Measurements from ENCODE around the gene KIF26B. TPM values are rescaled to one million over a fixed set of nuclear protein-coding genes. Genes with fewer than 3 reads are reported as not detected.
"Not testable (repeated sequence)": the region's sequence is repeated elsewhere in the genome, so short reads cannot be mapped to it uniquely, and the experiment has no call there.

The KIF26B gene
- total RNA-seq, 1 donor from 2014 or later = 8.8 TPM

- no peaks in the 10 kb centered on the region for H3K36me3 Mint-ChIP-seq (ENCODE audit: unreplicated experiment)
- no peak for TF ChIP-seq CTCF (IDR thresholded peaks at IDR 0.05)
- DNase-seq (ENCODE audit: extremely low spot score, unreplicated experiment) = no peak
- H3K27me3 Mint-ChIP-seq (ENCODE audit: unreplicated experiment) = no peaks in the 10 kb centered on the region
- no peak overlapping the region for H3K27ac Mint-ChIP-seq (ENCODE audit: unreplicated experiment)
- H3K4me1 Mint-ChIP-seq (ENCODE audit: unreplicated experiment) = peaks cover 6% of the 10 kb centered on the region
- H3K9me3 Mint-ChIP-seq (ENCODE audit: unreplicated experiment) = no peaks in the 10 kb centered on the region
- no peak overlapping the region for H3K4me3 Mint-ChIP-seq (ENCODE audit: unreplicated experiment)
Observed at GRCh38 chr1:245710961-245711903, 556.4 kb downstream of the KIF26B start.

- not testable (repeated sequence) for DNase-seq (ENCODE audit: extremely low spot score, unreplicated experiment); H3K27me3 Mint-ChIP-seq (ENCODE audit: unreplicated experiment); H3K36me3 Mint-ChIP-seq (ENCODE audit: unreplicated experiment); H3K9me3 Mint-ChIP-seq (ENCODE audit: unreplicated experiment); H3K4me3 Mint-ChIP-seq (ENCODE audit: unreplicated experiment); H3K27ac Mint-ChIP-seq (ENCODE audit: unreplicated experiment); H3K4me1 Mint-ChIP-seq (ENCODE audit: unreplicated experiment)
Observed at GRCh38 chr1:245714027-245714426, 559.2 kb downstream of the KIF26B start.

- Mint-ChIP-seq H3K4me3 (ENCODE audit: unreplicated experiment) (no peak overlapping the region), H3K4me1 (ENCODE audit: unreplicated experiment) (peaks cover 6% of the 10 kb centered on the region), H3K27me3 (ENCODE audit: unreplicated experiment) (no peaks in the 10 kb centered on the region), H3K27ac (ENCODE audit: unreplicated experiment) (no peak overlapping the region), H3K9me3 (ENCODE audit: unreplicated experiment) (no peaks in the 10 kb centered on the region), H3K36me3 (ENCODE audit: unreplicated experiment) (no peaks in the 10 kb centered on the region)
- TF ChIP-seq CTCF (IDR thresholded peaks at IDR 0.05) = no peak
- DNase-seq (ENCODE audit: extremely low spot score, unreplicated experiment) = no peak
Observed at GRCh38 chr1:245715291-245715701, 560.5 kb downstream of the KIF26B start.

GRCh38 chr1:245715970-245716369 lies 561.2 kb downstream of the KIF26B start:
- H3K9me3 Mint-ChIP-seq (ENCODE audit: unreplicated experiment) = no peaks in the 10 kb centered on the region
- H3K27ac Mint-ChIP-seq (ENCODE audit: unreplicated experiment) = no peak overlapping the region
- no peaks in the 10 kb centered on the region for H3K36me3 Mint-ChIP-seq (ENCODE audit: unreplicated experiment)
- no peaks in the 10 kb centered on the region for H3K27me3 Mint-ChIP-seq (ENCODE audit: unreplicated experiment)
- no peak overlapping the region for H3K4me3 Mint-ChIP-seq (ENCODE audit: unreplicated experiment)
- TF ChIP-seq CTCF (IDR thresholded peaks at IDR 0.05) = no peak
- peaks cover 6% of the 10 kb centered on the region for H3K4me1 Mint-ChIP-seq (ENCODE audit: unreplicated experiment)
- no peak for DNase-seq (ENCODE audit: extremely low spot score, unreplicated experiment)

GRCh38 chr1:245716561-245716960 lies 561.8 kb downstream of the KIF26B start:
- no peak for TF ChIP-seq CTCF (IDR thresholded peaks at IDR 0.05)
- H3K4me1 Mint-ChIP-seq (ENCODE audit: unreplicated experiment) = peaks cover 6% of the 10 kb centered on the region
- H3K9me3 Mint-ChIP-seq (ENCODE audit: unreplicated experiment) = no peaks in the 10 kb centered on the region
- no peaks in the 10 kb centered on the region for H3K27me3 Mint-ChIP-seq (ENCODE audit: unreplicated experiment)
- no peak for DNase-seq (ENCODE audit: extremely low spot score, unreplicated experiment)
- H3K36me3 Mint-ChIP-seq (ENCODE audit: unreplicated experiment) = no peaks in the 10 kb centered on the region
- no peak overlapping the region for H3K27ac Mint-ChIP-seq (ENCODE audit: unreplicated experiment)
- H3K4me3 Mint-ChIP-seq (ENCODE audit: unreplicated experiment) = no peak overlapping the region

Data from osteocyte (in vitro differentiated cells).